Measurements from ENCODE around the gene PSKH1.

PSKH1 gene

GRCh38 chr16:67942510-67943255 lies 49.6 kb downstream of the PSKH1 start:
- no peak for DNase-seq

GRCh38 chr16:67943256-67943618 lies 50.2 kb downstream of the PSKH1 start:
- no peak for DNase-seq

DNA sequence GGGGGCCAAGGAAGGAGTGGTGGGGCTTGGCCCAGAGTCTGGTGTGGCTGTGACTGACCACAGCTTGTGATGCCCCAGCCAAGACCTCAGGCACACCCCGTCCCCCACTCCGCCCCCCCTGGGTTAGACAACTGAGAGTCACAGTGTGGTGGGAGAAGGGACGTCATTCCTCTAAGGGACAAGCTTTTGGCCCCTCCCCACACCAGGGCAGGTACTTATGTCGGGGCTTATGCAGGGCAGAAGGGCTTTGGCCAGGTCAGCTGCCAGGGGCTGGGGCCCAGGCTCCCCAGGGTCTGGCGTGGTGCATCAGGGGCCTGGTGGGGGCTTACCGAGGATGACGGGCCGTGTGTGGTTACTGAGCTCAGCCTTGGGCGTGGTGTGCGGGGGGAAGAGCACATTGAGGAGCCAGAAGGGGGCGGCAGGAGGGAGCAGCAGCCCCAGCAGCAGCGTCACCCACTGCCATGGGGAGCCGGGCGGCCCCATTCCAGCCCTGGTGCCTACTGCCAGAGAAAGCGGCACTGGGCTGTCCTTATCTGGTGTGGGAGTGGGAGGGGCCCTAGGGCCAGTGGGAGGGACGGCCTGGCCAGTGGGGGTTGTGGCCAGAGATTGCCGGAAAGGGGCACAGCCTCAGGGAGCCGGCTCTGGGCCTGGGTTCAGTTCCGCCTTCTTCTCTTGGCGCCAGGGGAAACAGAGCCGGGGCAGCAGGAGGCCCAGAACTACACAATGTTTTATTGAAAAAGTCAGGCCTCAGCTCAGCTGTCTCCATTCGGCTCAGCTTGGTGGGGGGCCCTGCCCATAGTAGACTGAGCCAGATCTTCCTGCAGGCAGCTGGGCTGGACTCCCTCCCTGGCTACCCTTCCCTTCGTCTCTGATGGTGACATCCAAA lies 50.8 kb downstream of the PSKH1 start, which contains the start of gene LCAT:
TSS of gene LCAT (minus strand) at position 502 of the 886 bp plus-strand sequence. CDS start at position 483, 19 bp downstream.
- no peak for DNase-seq

GRCh38 chr16:67944690-67945391 lies 51.8 kb downstream of the PSKH1 start:
- DNase-seq: no peak

DNA sequence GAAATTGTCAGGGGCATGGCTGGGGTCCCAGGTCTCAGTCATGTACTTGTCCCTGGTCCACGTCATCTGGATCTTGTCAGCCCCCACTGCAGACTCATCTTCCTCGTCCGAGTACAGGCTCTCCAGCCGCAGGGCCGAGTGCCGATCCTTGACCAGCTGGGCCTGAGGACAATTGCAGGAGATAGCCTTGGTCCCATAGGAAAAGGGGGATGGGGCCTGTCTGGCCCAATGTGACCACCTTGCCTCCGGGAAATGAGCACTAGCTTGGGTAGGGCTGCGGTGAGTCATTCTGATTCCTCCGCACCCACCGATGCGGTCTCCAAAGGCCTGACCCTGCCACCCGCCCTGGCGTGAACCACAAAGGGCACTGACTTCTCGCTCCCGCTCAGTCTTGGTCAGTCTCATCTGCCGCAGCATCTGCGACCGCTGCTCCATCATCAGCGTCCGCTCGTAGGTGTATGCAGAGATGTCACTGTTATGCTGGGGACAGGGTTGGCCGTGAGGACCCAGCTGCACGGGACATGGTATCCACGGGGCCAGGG lies 52.4 kb downstream of the PSKH1 start:
- no peak for DNase-seq

DNA sequence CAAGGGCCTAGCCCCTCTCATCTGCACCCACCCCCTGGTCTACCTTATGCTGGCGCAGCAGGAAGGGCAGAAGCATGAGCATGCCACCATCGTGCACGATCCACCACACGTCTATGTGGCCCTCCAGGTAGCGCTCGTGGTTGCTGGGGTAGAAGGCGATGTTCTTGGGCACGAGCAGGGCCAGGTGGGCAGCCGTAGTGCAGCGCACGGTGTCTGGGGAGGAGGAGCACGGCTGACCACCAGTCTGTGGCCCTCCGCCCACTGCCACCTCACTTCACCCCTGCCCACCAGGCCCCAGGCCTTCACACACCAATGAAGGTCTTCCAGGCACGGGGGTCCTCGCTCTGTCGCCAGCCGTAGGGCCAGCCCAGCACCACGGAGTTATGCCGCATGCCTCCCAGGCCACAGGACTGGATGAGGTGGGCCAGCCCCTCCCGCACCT lies 53.1 kb downstream of the PSKH1 start:
- DNase-seq: no peak

GRCh38 chr16:67946966-67947558 lies 54.0 kb downstream of the PSKH1 start:
- no peak for DNase-seq

- no peak for DNase-seq
Observed at GRCh38 chr16:67948015-67948414, 55.0 kb downstream of the PSKH1 start.

- no peak for DNase-seq
Observed at GRCh38 chr16:67949645-67950044, 56.6 kb downstream of the PSKH1 start.

DNA sequence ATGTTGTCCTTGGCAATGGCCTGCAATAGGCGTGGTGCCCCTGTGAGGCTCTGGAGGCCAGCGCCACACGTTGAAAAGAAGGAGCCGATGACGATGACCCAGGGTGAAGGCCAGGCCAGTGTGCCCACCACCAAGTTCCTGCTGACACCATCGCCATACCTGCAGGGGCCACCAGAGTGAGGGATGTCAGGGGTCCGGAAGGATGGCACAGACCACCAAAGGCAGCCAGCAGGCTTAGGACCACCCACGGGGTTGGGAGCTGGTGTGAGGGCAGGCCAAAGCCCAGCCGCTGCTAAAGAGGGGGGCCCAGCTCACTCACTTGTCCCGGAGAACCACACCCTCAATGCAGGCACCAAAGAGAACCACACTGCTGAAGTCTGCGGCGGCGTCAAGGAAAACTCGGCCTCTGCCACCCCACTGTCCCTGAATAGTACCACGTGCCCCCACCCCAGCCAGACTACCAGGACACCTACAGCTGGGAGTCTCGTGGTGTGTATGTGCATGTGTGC lies 57.3 kb downstream of the PSKH1 start:
- no peak for DNase-seq

DNA sequence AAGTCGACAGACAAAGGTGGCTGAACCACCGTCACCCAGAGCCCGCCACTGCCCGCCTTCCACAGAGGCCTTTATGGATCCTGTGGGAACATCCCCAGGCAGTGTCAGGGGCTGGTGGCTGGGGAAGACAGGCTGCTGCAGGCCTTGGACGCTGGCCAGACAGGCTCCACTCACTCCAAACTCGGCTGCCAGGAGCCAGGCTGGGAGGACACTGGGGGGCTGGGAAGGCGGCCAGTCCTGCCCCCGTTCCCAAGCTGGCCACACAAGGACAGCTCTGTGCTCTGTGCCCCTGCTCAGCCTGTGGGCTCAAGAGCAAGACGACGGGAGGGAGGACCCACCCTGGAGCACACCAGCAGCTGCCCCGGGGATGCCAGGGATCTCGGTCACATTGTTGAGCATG lies 58.4 kb downstream of the PSKH1 start:
- DNase-seq: no peak

GRCh38 chr16:67953641-67954375 lies 60.8 kb downstream of the PSKH1 start:
- no peak for DNase-seq

DNA sequence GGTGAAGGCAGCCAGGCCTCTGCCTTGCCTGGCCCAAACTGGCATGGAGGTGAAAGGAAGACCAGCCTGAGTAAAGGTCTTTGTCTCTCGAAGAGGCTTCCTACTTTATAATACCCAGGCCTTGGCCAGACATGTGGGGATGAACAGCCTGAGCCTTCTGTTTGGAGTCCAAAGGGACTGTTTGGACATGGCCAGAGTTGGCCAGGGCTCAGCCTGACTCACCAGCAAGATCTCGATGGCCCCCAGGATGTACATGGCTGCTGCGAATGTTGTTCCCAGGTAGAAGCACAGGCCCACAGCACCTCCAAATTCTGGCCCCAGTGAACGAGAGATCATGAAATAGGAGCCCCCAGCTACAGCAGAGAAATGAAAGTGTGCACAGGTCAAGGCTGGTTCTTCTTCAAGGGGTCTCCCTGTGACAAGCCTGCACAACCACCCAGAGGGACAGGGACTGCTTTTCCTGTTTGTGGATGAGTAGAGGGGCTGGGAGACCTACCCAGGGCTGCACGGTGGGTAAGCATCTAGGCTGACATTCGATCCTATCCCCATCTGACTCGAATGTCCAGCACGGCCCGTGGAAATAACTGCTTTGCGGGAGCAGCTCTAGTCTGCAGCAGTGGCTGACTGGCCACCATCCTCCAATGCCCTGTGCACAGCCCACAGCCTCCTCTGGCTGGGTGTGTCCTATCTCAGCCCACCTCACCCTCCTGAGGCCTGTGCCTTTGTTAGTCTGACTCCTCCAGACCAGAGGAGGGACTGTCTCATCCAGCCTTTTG lies 61.6 kb downstream of the PSKH1 start:
- no peak for DNase-seq

DNA sequence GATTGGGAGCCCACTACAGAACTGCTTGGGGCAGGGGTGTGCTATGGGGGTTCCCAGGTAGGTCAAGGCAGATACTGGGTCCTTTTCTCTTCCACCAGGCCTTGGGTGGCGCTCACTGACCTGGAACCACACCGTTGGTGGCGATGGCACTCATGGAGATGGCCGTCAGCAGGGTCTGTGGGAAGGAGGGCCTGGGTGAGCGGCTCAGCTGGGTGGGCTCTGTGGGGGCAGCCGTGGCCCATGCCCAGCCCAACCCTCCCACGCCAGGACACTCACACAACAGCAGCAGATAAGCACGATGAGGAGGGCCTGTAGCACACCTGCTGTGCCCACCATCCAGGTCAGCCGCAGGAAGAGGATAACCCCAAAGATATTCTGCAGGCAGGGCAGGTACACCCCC lies 64.6 kb downstream of the PSKH1 start:
- DNase-seq: no peak

DNA sequence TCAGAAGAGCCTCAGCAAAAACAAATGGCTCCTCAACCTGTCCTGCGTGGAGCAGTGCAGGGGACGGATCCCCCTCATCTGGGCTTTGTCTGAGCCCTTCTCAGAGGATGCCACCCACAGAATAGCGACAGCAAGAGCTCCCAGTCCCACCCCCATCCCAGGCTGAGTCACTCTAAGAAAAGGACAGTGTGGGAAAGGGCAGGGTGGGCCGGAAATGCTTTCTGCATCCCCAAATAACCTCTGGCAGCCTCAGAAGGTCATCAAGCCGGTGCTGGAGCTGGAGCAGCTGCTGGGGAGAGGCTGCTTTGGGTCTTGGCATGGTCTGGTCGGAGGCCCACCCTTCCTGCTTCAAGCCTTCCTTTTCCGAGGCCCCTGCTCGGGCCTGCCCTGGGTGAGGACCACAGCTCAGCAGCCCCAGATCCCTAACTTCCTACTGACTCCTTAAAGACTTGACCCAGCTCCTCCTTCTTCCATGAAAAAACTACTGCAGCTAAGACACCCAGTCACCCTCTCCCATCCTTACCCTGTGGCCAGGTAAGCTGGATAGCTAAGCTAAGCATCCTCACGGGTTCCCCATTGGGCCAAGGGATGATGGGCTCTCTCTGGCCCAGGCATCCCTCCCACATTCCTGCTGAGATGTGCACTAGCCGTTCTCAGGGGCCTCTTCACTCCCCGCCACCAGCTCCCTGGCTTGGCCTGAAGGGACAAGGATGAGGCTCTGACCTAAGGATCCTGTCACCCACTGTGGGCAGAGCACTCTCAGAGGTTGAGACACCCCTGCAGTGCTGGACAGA lies 66.7 kb downstream of the PSKH1 start:
- DNase-seq: no peak

DNA sequence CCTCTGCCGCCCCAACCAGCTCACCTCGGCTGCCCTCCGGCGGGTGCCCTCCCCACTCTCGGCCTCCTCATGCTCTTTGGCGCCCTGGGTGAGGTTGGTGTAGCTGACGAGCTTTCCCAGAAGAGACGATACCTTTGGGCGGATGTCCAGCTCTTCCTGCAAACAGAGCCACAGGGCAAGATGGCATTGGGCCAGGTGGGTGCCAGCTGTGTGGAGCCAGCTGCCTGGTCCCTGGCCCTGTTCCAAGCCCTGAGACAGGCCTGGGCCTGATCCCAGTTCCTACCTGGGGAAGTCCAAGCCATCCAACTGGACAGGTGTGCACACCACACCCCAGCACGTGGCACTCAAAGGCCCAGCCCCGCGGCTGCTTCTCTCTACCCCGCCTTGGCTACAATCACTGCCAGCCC lies 68.5 kb downstream of the PSKH1 start:
- no peak for DNase-seq

GRCh38 chr16:67962135-67962534 lies 69.1 kb downstream of the PSKH1 start:
- no peak for DNase-seq

DNA sequence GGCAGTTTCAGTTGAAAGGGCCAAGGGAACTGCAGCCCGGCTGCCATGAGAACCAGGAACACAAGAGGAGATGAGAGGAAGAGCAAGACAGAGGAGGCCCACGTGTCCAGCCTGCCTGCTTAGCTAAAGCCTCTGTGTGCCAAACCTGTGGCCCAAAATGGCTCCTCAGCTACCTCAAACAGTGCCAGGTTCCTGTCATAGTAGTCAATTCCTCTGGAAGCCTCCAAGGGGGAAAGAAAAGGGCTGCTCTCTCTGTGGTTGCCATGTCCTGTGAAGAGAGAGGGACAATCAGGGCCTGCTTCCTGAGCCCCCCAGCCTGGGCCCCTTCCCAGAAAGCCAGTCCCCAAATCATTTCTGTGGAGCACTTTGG lies 70.2 kb downstream of the PSKH1 start:
- no peak for DNase-seq

DNA sequence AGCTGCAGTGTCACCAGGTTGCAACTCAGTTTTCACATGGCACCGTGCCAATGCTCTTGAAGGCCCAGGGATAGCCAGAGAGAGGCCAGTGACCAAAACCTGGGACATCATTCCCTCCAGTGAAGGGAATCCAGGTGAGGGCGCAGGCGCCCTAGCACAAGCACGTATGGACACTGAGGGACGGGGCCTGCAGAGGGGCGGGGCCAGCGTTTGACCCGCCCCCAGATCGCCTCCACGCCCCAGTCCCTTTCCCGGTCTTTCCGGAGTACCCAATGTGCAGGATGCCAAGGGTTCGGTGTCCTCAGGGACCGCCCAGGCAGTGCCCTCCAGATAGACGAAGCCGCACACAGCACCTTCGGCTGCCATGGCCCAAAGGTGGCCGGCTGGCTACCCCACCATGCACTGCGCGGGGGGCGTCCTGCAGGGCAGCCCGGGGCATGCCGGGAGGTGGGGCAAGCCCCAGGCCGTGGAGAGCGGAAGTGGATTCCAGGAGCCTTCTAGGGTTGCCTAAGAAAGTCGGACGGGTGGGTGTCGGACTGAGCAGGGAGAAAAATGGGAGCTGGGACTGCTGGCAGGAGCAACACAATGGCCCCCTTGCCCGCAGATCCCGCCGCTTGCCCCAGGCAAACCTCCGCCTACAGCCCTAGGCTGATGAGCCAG lies 70.7 kb downstream of the PSKH1 start:
- DNase-seq: no peak
